Ovary (tissue), 9 donors: ENCODE data around the gene ERN1. TPM values are rescaled to one million over a fixed set of nuclear protein-coding genes. Genes with fewer than 3 reads are reported as not detected.
"Not testable (repeated sequence)": the region's sequence is repeated elsewhere in the genome, so short reads cannot be mapped to it uniquely, and the experiment has no call there.

Experiments
- DNase-seq, 5 donors: peaks; one replicate each; pipeline ENCODE4 v3.0.0-alpha.2; 2019 to 2020
- H3K27ac ChIP-seq, 2 donors: fragments of 200-600 bp; one replicate each; pipeline versions ENCODE4 v1.5.1 to v1.8.0; 2019 to 2022
- H3K27me3 ChIP-seq: fragments of 200-600 bp; one replicate; pipeline ENCODE4 v1.8.0; 2022
- H3K36me3 ChIP-seq: fragments of 200-600 bp; sonication (generic); one replicate; pipeline ENCODE4 v1.5.1; 2019
- H3K4me1 ChIP-seq: one replicate; pipeline ENCODE4 v1.8.1; 2013; ENCODE audit warnings: mild to moderate bottlenecking, moderate library complexity; ENCODE audit not compliant: insufficient read depth
- H3K4me3 ChIP-seq: fragments of 200-600 bp; sonication (generic); one replicate; pipeline ENCODE4 v1.5.1; 2017
- H3K9me3 ChIP-seq, 2 donors: fragments of 200-600 bp in 1 of 2; sonication (generic) in 1 of 2; one replicate each; pipeline versions ENCODE4 v1.5.1 to v1.8.1; 2013 to 2019; ENCODE audit warnings: mild to moderate bottlenecking in 1 of 2, moderate library complexity in 1 of 2
- CTCF ChIP-seq, 3 donors: fragments of 450-650 bp in 2 of 3; fragments of 200-600 bp in 1 of 3; IDR thresholded peaks; one replicate each; pipeline versions ENCODE4 v1.5.1 to v1.8.0; 2016 to 2022; ENCODE audit warnings: antibody characterized with exemption in 3 of 3, mild to moderate bottlenecking in 1 of 3
- EP300 ChIP-seq: sonication (generic); formaldehyde crosslinking; IDR thresholded peaks from one replicate; pipeline ENCODE4 v1.6.1; 2017; ENCODE audit warnings: antibody characterized with exemption
- POLR2A ChIP-seq: fragments of 450-650 bp; IDR thresholded peaks from one replicate; pipeline ENCODE4 v1.6.1; 2017; ENCODE audit warnings: antibody characterized with exemption, mild to moderate bottlenecking, moderate library complexity
- WGBS, 3 donors: extraction: QIAGEN DNeasy Blood & Tissue Kit in 1 of 3; methylation state at CpG; one replicate each; pipeline versions ENCODE4 v1.1.5 to v1.1.7; 2013 to 2017; 5-methylcytosine and 5-hydroxymethylcytosine counted together
- intact Hi-C, 4 donors: fragments of 100-400 bp; cut with DNase I; formaldehyde crosslinking; loops; one replicate each; pipeline versions ENCODE4 v1.11.0 to v1.15.1; 2022 to 2023
- polyA plus RNA-seq, 2 donors: library from polyadenylated mRNA; stranded (reverse); fragments of 200-250 nt in 1 of 2; fragments of 350-450 nt in 1 of 2; fragmentation: Illumina TruSeq in 1 of 2; extraction: RNeasy Lipid Tissue Mini Kit (QIAGEN cat#74804) in 1 of 2; gene quantifications; one replicate each; pipeline ENCODE4 v1.2.3, GENCODE V29; 2013 to 2014
- total RNA-seq, 7 donors: library from RNA; depleted of rRNA in 2 of 7; stranded (reverse); fragments of >200 nt in 2 of 7; fragmentation: NEBNext Ultra II Directional in 3 of 7; extraction: Animal tissue kit (Norgen Biotek cat#: 25700) in 3 of 7; gene quantifications; one replicate each; pipeline versions ENCODE4 v1.1.0 to v1.2.4, GENCODE V29; 2016 to 2023
- donor health status: DM: no; HTN: no; CAD: no; lungs with moderate emphysema.
- donor health status: DM: no; HTN: no; CAD: no.
- donor health status: Bipolar disorder and iron deficiency.
- donor health status: DM: yes; HTN: yes; CAD: no.
- donor health status: DM: no; HTN: no; CAD: no.
- donor health status: DM: yes; HTN: yes; CAD: no.

The ERN1 gene
- total and polyA plus RNA-seq, 9 donors: 8.1 to 73.4 (median 30.4) TPM

DNA sequence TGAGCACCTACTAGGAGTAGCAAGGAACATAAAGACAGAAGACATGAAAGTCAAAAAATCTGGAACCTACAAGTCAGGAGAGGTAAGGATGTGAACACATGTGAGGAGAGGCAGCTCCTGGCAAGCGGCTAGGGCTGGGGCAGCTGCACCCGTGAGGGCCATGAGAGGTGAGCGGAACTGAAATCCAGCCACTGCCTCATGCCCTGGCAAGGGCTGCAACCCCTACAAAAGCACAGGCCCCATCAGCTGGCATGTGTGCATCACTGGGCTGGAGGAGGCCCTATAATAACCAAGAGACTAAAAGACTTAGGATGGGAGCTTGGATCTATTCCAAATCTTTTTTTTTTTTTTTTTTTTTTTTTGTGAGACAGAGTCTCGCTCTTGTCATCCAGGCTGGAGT lies 40.3 kb upstream of the ERN1 start:
- intact Hi-C loops: no loop called here
- DNase-seq: no peak
- no peak overlapping the region for H3K4me3 ChIP-seq
- 92 to 98% (median 95%) methylated on average over 4 of the region's 4 CpGs for WGBS, 3 donors
- TF ChIP-seq POLR2A: no peak
- no peak for TF ChIP-seq EP300
- no peak for TF ChIP-seq CTCF (IDR thresholded peaks at IDR 0.05)
- no peaks in the 10 kb centered on the region for H3K27me3 ChIP-seq
- no peaks in the 10 kb centered on the region for H3K36me3 ChIP-seq
- no peaks in the 10 kb centered on the region for H3K9me3 ChIP-seq
- no peaks in the 10 kb centered on the region for H3K4me1 ChIP-seq
- no peak overlapping the region for H3K27ac ChIP-seq

- not testable (repeated sequence) for H3K4me1 ChIP-seq, DNase-seq
- 91 to 97% (median 96%) methylated on average over 3 of the region's 3 CpGs for WGBS, 3 donors
These were observed 37.7 kb upstream of the ERN1 start for GRCh38 chr17:64167666-64168065.

GRCh38 chr17:64166876-64167275 lies 36.9 kb upstream of the ERN1 start:
- no peak for TF ChIP-seq POLR2A
- no peak for TF ChIP-seq CTCF (IDR thresholded peaks at IDR 0.05)
- TF ChIP-seq EP300: no peak
- WGBS, 3 donors: 86 to 96% (median 96%) methylated on average over 3 of the region's 3 CpGs
- intact Hi-C loops: no loop called here
- Histone ChIP-seq H3K4me3 (no peak overlapping the region), H3K4me1 (no peaks in the 10 kb centered on the region), H3K27me3 (no peaks in the 10 kb centered on the region), H3K36me3 (no peaks in the 10 kb centered on the region), H3K9me3 (no peaks in the 10 kb centered on the region), H3K27ac (no peak overlapping the region)
- DNase-seq: no peak

More at GRCh38 chr17:64167666-64168065, 37.7 kb upstream of the ERN1 start:
- H3K36me3 ChIP-seq, H3K9me3 ChIP-seq, H3K4me3 ChIP-seq, H3K27ac ChIP-seq, intact Hi-C loops, H3K27me3 ChIP-seq: not testable (repeated sequence)

- no peak overlapping the region for H3K27ac ChIP-seq
- no peaks in the 10 kb centered on the region for H3K36me3 ChIP-seq
- H3K9me3 ChIP-seq: no peaks in the 10 kb centered on the region
- intact Hi-C loops: no loop called here
- no peak for DNase-seq
- H3K4me3 ChIP-seq: no peak overlapping the region
- 90 to 95% (median 93%) methylated on average over 4 of the region's 4 CpGs for WGBS, 3 donors
- no peak for TF ChIP-seq POLR2A
- TF ChIP-seq EP300: no peak
- TF ChIP-seq CTCF (IDR thresholded peaks at IDR 0.05): no peak
- H3K27me3 ChIP-seq: no peaks in the 10 kb centered on the region
- no peaks in the 10 kb centered on the region for H3K4me1 ChIP-seq
These were observed 35.4 kb upstream of the ERN1 start for GRCh38 chr17:64165347-64165746.

GRCh38 chr17:64164596-64165285 lies 34.8 kb upstream of the ERN1 start:
- no peak for DNase-seq
- H3K27ac ChIP-seq: no peak overlapping the region
- H3K4me1 ChIP-seq: no peaks in the 10 kb centered on the region
- no peaks in the 10 kb centered on the region for H3K27me3 ChIP-seq
- 90 to 96% (median 92%) methylated on average over 6 of the region's 6 CpGs for WGBS, 3 donors
- no peak for TF ChIP-seq CTCF (IDR thresholded peaks at IDR 0.05)
- TF ChIP-seq POLR2A: no peak
- no peak for TF ChIP-seq EP300
- intact Hi-C loops: no loop called here
- no peaks in the 10 kb centered on the region for H3K9me3 ChIP-seq
- no peaks in the 10 kb centered on the region for H3K36me3 ChIP-seq
- no peak overlapping the region for H3K4me3 ChIP-seq
